NOMO-1 (cell line): ENCODE data around the gene TOMM40.
A peak's percentile ranks its signal among the peaks of the same experiment; 100 is the strongest.
"Not testable (repeated sequence)": the region's sequence is repeated elsewhere in the genome, so short reads cannot be mapped to it uniquely, and the experiment has no call there.

Source experiments
- DNase-seq, 2 experiments: peaks; one replicate each; lab custom pipeline; 2025; ENCODE audit not compliant: unreplicated experiment in 2 of 2; lab: John Stamatoyannopoulos, UW

The TOMM40 gene

DNA sequence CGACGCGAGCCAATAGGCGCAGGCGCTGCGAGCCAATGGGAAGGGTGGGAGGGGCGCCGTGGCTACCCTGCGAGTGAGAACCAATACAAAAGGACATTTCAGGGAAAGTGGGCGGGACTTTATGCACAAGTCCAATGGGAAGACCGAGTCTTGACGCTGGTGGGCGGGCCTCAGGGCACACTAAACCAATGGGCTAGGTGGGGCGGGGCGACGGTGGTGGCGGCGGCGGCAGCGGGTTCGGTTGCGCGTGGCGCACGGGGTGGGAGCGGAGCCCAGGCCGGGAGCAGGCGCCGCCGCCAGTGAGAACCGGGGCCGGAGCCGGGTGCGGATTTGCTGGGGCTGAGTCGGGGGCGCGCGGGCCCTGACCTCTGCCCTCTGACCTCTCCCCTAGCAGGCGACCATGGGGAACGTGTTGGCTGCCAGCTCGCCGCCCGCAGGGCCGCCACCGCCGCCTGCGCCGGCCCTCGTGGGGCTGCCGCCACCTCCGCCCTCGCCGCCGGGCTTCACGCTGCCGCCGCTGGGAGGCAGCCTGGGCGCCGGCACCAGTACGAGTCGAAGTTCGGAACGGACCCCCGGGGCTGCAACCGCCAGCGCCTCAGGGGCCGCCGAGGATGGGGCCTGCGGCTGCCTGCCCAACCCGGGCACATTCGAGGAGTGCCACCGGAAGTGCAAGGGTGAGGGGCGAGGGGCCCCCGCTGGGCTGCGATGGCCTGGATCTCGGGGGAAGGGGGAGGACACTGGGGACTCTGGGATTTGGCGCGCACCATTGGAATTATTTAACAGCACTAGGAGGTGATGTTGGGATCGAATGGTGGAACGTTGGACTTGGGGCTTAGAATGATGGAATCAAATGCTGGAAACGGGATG, at the start of gene TOMM40:
Gene TOMM40, plus strand, starts transcription at position 239 of the 867 bp plus-strand sequence. Its CDS starts 162 bp downstream, at position 401.
- peak; percentile 100 for DNase-seq

DNA sequence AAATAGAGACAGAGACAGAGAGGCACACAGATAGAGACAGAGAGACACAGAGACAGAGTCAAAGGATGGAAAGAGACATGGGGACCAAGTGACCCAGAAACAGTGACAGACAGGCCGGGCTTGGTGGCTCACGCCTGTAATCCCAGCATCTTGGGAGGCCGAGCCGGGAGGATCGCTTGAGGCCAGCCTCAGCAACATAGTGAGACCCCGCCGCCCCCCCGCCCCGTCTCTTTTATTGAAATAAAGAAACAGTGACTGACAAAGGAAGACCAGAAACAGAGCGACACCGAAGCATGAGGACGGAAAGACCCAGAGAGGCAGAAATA, 45.8 kb upstream of the TOMM40 start:
- DNase-seq: no peak

DNA sequence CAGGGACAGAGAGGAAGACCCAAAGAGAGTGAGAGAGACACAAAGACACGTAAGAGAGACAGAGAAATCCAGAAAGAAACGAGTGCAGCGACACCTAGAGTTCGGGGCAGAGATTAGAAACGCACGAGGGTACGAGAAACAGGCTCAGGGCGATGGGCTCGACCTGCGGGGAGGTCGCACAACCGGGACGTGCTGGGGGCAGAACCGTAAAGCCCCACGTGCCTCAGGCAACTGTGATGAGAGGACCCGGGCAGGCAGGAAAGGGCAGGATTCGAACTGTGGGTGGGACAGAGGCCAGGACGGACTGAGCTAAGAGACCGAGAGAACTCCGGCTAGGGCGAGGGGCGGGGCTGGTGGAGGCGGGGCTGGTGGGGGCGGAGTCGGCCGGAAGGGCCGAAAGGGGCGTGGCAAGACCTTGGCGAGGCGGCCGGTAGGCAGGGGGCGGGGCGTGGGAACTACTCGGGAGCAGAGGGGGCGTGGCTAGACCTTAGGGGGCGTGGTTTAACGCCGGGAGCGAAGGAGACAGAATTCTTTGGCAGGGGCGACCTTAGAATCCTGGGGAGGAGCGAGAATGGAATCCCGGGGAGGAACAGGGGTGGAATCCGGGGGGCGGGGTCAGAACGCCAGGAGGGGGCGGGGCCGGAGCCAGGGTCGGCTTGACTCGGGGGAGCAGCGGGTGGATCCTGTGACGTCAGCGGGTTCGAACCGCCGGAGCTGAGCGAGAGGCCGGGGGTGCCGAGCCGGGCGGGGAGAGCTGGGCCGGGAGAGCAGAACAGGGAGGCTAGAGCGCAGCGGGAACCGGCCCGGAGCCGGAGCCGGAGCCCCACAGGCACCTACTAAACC, 45.2 kb upstream of the TOMM40 start, which contains the start of gene NECTIN2:
Gene NECTIN2, plus strand, starts transcription at position 686 of the 843 bp plus-strand sequence. CDS start 229 bp downstream, outside the sequence.
- peak; percentile 93 for DNase-seq

GRCh38 chr19:44846455-44847143, 44.5 kb upstream of the TOMM40 start:
- DNase-seq: no peak

DNA sequence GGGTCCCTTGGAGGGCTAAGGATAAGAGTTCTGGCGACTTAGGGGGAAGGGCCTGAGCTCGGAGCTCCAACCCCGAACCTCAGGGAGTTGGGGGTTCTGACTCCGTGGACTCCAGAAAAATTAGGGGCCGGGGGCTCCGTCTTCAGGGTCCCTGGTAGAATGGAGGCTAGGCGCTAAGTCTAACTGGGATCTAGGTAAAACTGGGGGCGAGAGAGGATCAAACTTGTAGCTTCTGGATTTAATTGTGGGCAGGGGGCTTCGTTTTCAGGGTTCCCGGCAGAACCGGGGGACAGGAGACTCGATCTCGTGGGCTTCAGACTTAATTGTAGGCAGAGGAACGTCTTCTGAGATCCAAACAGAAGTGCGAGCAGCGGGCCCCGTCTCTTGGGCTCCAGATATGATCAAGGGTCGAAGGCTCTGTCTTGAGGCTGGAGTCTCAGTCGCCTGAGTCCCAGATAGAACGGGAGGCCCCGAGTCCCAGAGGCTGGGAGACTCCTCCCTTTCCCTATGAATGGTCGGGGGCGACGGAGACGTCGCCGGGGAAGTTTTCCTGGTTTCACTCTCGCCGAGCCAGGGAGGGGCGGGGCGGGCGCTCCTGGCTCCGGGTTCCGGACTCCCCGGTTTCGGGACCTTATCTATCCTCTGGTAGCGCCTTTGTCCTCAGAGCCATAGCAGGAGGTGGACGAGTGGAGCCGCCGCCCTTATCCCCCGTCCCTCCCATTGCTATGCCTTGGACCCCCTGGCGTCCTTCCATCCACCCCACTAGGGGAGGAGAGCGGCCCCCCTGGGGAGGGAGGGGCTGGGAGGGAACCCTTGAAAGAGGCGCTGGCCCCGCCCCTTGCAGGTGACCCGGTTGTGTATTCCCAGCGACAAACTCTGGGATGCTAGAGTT, 43.7 kb upstream of the TOMM40 start:
- DNase-seq: no peak

DNA sequence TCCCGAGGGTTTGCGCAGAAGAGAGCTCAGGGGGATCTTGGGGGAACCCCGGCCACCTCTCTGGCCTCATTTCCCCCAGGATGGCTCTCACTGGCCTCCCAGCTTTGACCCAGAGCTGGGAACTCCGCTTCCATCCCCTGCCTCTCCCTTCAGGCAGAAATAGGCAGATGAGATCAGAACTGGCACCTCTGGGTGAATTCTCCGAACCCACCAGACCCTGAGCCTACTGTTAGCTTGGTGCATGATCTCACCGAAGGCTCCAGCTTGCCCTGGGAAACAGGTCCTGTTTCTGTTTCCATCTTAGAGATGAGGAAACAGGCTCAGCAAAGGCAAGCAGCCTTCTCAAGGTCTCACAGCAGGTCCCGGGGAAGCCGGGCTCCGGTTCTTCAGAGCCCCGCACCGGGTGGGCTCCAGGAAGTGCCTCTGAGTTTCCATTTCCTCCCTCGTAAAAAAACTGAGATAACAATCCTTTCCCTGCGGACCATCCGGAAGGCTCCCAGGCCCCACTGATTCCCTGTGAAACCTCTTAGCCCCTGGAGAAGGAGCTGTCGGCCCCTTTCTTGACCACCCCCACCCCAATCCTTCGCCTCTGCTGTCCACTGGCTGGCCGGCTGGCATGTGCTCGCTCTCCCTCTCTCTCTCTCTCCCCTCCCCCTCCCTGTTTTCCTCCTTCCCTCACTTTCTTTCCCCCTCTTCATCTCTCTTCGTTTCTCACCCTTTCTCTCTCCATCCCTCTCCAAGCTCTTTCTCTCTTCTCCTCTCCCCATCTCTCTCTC, 42.8 kb upstream of the TOMM40 start:
- no peak for DNase-seq

- DNase-seq: no peak
These were observed 42.1 kb upstream of the TOMM40 start for GRCh38 chr19:44848812-44849447.

- DNase-seq: no peak
These were observed 40.4 kb upstream of the TOMM40 start for GRCh38 chr19:44850641-44851109.

DNA sequence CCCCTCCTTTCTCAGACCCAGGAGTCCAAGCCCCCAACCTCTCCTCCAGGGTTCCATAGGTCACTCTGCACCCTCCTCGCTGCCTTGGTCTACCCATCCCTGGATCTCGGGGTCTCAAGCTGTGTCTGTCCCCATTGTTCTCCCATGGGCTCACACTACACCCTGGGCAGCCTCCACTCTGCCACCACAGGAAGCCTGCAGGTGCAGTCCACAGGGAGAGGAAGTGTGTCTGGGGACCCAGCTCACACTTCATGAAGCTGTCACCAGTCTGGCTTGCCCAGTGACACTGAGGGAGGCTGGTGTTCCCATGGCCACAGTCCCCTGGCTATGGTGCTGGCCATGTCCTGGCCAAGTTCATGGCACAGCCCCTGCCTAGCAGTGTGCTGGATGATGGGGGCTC, 39.6 kb upstream of the TOMM40 start:
- DNase-seq: no peak

DNA sequence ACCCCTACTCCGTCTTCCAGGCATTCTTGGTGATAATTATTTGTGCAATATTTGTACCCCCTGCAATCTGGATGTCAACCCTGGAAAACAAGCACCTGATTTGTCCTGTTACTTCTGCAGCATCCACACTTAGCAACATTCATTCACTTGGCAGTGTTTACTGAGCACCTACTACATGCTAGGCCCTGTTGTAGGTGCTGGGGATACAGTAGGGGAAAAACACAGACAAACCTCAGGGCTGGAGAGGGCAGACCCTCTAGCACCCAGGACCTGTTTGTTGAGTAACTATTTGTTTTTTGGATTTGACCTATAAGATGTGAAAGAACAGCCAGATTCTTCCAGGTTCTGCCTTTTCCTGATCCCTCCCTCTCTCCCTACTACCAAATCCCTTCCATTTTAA, 35.4 kb upstream of the TOMM40 start:
- DNase-seq: no peak

DNA sequence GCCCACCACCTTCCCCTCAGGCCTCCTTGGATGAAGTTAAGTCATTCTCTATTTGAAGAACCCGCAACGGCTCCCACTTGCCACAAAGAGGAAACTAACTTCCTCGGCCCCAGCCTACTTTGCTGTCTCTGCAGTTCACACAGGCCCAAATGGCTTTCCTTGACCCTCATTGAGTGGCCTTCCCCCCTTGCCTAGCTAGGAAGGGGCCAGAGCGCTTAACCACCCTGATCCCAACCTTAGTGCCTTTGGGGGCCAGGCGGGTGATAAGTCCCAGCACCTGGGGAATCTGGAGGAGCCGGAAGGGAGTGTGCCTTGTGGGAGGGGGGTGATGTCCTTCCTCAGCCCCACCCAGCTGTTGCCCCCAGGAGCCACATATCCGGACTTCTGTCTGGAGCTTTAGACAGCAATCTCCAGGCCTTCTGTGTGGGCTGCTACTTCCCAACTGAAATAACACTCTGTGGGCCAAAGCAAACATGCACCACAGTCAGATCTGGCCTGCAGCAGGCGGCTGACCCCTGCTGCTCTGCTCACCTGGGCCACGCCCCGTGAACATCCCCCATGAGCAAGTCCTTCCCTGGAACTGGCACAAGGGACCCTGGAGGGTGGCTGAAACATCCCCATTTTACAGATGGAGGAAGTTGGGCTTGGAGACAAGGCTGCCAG, 34.5 kb upstream of the TOMM40 start:
- peak; percentile 44 to 72 for DNase-seq

DNA sequence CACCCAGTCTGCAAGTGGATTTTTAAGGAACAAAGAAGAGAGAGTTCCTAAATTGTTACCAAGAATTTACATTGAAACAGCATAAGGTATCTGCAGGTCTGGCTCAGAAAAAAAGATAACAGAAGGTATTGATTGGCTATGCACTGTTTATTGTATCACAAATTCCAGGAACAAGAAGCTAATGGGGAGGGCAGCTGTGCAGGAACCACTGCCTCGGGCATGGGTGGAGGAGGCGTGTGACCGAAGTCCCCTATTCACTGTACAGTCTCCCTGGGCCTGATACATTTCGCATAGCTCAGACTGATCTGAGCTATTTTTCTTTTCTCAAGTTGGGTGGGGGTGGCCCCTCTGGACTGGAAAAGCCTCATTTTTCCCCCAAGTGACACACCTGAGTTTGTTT, 33.2 kb upstream of the TOMM40 start:
- DNase-seq: no peak

DNA sequence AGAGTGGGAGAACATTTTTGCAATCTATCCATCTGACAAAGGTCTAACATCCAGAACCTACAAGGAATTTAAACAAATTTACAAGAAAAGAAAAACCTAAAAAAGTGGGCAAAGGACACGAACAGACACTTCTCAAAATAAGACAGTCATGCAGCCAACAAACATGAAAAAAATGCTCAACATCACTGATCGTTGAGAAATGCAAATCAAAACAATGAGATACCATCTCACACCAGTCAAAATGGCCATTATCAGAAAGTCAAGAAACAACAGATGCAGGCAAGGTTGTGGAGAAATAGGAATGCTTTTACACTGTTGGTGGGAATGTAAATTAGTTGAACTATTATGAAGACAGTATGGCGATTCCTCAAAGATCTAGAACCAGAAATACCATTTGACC, 29.5 kb upstream of the TOMM40 start:
- DNase-seq: not testable (repeated sequence)

DNA sequence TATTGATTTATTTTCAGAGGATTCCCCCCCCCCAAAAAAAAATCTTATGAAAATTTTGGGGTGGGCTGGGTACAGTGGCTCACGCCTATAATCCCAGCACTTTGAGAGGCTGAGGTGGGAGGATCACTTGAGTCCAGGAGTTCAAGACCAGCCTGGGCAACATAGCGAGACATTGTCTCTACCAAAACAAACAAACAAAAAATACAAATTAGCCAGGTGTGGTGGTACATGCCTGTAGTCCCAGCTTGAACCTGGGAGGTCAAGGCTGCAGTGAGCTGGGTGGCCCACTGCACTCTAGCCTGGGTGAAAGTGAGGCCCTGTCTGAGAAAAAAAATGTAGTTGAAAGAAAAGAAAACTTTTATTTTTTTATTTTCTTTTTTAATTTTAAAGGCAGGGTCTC, 27.1 kb upstream of the TOMM40 start:
- no peak for DNase-seq

- DNase-seq: no peak
These were observed 25.8 kb upstream of the TOMM40 start for GRCh38 chr19:44865196-44865767.

DNA sequence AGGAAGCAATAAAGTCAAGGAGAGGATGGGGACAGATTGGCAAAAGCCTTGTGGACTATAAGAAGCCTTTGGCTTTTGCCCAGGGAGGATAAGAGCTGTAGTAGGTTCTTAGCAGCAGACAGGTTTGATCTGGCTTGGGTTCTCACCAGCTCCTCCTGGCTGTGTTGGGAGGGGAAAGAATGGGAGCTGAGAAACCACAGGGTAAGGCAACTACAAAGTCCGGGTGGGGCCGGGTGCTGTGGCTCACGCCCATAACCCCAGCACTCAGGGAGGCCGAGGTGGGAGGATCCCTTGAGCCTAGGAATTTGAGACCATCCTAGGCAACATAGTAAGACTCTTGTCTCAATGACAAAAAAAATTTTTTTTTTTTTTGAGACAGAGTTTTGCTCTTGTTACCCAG, 24.4 kb upstream of the TOMM40 start:
- DNase-seq: no peak

GRCh38 chr19:44867578-44867977, 23.5 kb upstream of the TOMM40 start:
- DNase-seq: no peak
